Measurements from ENCODE around the gene TGFB2.

The TGFB2 gene

GRCh38 chr1:218361298-218362065, 16.3 kb downstream of the TGFB2 start:
- no peak for DNase-seq (ENCODE audit: low spot score)

DNA sequence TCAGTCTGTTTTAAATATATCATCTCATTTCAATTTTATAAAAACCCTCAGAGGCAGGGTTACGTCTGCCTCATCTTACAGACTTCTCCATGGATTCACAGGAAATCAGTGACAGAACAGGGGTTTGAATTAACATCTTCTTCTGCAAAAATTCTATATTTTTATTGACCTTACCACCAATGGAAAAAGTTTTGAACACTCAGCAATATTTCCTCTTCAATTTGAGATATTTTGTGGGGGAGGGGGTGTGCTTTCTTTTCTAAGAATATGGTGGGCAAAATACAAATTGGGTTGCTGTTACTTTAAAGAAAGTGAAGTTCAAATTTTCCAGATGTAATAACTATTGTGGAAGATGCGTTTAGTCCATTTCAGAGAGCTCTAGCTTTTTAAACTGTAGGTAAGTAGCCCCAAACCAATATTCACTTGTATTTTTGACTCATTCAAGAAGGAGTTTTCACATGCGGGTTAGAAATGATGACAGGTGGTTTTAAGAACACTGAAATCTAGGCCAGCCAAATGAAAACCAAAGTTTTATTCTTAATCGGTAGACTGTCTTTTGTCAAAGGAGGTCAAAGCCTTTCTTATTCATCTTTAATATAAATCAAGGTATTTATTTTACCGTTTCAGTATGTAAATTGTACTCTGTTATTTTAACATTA, 17.4 kb downstream of the TGFB2 start:
- DNase-seq (ENCODE audit: low spot score): no peak

GRCh38 chr1:218363141-218363540, 18.0 kb downstream of the TGFB2 start:
- no peak for DNase-seq (ENCODE audit: low spot score)

- no peak for DNase-seq (ENCODE audit: low spot score)
These were observed 19.0 kb downstream of the TGFB2 start for GRCh38 chr1:218364028-218364710.

DNA sequence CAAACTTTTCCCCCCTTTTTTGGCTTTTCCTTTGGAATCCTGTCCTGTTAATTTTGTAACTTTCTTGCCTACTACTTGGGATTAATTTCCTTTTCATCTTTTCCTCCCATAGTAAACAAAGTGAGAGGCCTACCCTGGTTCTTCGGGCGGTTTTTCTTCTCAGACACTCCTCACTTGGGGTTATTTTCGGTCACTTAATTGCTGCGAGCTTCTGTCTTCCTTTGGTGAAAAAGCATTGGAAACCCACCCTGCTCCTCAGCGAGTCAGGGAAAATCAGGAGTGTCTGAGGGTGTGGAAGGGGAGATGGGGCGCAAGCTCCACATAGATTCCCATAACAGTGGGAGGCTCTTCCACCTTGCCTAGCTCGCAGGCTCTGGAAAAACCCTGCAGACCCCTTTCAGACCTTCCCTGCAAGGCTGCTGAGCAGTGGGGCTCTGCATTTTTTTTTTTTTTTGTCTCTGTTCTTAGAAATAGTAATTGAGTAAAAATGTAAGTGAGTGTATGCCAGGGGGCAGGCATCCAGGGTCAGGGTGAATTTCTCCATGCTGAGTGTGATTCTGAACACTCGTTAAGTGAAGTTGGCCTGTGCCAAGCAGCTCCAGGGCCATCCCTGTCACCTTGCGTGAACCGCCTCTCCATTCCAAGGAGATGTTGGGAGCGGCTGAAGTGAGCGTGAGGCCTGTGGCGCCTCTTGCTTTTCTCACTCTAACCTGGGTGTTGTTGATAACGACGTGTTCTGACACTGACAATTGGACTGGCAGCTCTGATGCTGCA, 20.3 kb downstream of the TGFB2 start:
- DNase-seq (ENCODE audit: low spot score): peak; percentile 60

GRCh38 chr1:218366322-218367052, 21.4 kb downstream of the TGFB2 start:
- DNase-seq (ENCODE audit: low spot score): no peak

DNA sequence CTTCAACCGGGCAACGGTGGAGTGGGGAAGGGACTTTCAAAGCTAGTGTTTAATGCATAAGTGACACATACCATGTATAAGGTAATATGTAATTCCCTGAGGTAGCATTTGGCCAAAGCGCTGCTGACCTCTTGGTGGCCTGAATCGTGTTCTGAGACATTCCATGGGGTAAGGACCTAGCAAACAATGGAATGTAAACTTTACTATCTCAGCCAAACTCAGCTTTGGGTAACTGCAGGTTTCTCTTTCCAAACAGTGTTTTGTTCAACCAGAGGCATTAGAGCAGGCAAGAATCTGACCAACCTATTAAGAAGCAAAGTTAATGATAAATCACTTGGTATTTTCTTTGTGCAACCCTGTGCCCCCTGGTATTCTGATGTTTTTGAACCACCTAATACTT, 22.0 kb downstream of the TGFB2 start:
- no peak for DNase-seq (ENCODE audit: low spot score)

- DNase-seq (ENCODE audit: low spot score): no peak
These were observed 23.6 kb downstream of the TGFB2 start for GRCh38 chr1:218368686-218369085.

DNA sequence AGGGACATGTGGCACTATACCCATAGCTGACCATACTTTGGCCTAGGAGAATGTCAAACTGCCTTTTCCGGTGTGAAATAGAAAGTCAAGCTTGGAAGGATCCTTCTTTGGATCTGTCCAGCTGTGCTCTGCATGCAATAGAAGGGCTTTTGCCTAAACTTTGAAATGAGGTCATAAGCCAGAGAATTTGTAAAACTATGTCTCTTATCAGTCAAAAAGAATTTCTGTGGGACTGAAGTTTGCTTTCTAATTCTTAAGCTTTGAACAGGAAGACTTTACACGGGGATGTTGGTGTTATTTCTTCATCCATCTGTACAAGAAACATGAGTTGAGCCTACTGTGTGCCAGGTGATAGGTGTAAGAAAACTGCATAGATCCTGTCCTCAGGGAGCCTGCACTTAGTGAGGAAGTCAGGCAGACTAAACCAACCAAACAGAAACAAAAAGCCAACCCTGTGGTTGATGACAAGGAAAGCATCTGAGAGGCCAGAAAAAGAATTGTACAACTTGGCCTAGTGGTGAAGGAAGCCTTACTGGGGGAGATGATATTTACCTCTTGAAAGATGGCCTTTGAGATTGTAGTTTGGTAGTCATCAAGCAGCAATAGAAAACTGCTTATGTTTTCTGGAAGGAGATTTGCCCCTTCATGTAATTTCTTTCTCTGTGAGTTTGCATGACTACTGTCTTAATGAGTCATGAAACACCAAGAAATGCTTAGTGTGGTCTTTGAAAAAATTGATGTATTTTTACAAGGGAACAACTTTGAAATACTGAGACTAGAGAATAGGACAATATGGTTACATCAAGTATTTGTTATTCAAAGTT, 24.8 kb downstream of the TGFB2 start:
- no peak for DNase-seq (ENCODE audit: low spot score)

GRCh38 chr1:218371927-218372672, 27.0 kb downstream of the TGFB2 start:
- DNase-seq (ENCODE audit: low spot score): peak; percentile 81

GRCh38 chr1:218374401-218375353, 29.5 kb downstream of the TGFB2 start:
- DNase-seq (ENCODE audit: low spot score): no peak

DNA sequence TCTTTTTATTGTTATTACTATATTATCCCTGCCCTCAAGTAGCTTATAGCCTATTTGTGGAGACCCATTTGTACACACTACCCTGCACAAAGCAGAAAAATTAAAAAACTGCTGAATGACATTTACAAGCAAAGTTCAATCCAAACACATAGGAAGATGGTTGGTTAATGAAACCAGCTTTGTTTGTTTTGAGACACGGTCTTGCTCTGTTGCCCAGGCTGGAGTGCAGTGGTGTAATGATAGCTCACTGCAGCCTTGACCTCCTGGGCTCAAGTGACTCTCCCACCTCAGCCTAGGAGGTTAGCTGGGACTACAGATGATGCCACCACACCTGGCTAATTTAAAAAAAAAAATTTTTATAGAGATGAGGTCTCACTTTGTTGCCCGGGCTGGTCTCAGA, 31.6 kb downstream of the TGFB2 start:
- DNase-seq (ENCODE audit: low spot score): no peak

GRCh38 chr1:218377143-218377660, 32.1 kb downstream of the TGFB2 start:
- no peak for DNase-seq (ENCODE audit: low spot score)

DNA sequence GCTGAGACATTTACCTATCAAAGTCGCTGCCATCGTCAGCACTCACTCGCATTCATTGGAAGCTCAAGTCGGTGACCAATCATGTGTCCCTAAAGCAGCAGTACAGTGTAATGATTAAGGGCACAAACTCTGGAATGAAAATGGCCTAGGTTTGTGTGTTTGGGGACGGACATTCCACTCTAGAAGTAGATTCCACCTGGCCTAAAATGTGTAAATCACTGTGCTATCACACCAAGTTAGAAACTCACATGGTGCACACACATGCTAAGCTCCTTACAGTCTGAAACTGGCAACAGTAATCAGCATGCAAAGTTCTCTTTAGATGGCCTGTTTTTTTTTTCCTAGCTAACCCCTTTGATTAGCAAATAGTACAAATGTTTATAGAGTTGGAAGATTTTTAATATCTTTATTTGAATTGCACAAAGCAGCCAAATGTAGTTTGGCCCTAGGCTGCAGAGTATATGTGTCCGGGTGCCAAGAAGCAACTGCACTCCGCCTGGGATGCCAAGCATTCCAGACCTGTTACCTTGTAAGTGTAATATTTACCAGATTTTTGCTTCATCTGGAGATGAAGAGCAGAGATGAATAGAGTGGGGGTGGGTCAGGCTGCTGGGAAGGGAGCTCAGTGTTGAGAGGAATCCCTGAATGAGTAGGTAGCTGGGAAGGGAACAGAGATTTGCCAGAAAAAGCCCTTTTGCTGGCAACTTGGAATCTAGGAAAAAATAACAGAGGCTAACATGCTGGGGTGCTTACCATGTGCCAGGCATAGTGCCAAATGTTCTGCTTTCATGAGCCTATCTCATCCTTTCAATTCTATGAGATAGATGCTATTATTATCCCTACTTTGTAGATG, 35.2 kb downstream of the TGFB2 start:
- DNase-seq (ENCODE audit: low spot score): peak; percentile 52

DNA sequence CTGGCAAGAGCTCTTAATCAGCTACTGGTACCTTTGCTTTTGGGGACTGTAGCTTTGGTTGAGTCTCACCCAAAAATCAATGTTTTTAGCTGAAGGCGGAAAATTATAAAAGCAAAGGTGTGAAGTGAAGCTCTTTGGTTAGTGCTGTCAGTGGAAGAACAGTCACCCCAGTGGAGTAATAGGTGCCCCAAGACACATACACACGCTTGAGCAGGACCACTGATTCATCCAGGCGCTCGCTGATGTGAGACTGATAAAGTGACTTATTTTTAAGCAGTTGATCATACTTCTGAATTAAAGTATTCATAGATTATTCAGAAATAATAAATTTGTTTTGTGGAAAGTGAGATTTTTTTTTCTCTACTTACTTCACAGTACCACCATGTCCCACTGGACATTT, 37.1 kb downstream of the TGFB2 start:
- no peak for DNase-seq (ENCODE audit: low spot score)

- DNase-seq (ENCODE audit: low spot score): no peak
These were observed 37.9 kb downstream of the TGFB2 start for GRCh38 chr1:218383051-218383450.

- no peak for DNase-seq (ENCODE audit: low spot score)
These were observed 38.5 kb downstream of the TGFB2 start for GRCh38 chr1:218383681-218384080.

GRCh38 chr1:218384581-218384993, 39.5 kb downstream of the TGFB2 start:
- DNase-seq (ENCODE audit: low spot score): no peak
